Tibial nerve (tissue), 3 donors: Measurements from ENCODE around the gene CLN6.

Source experiments
- POLR2A ChIP-seq, 2 donors: fragments of 450-650 bp; IDR thresholded peaks; one replicate each; pipeline ENCODE4 v1.6.1; 2017; ENCODE audit warnings: antibody characterized with exemption in 2 of 2, mild to moderate bottlenecking in 2 of 2, moderate library complexity in 2 of 2
- TF ChIP-seq, protein P1 (sequence below), 5 experiments: fragments of 200-600 bp in 3 of 5; fragments of 450-650 bp in 2 of 5; sonication (generic) in 3 of 5; IDR thresholded peaks; one replicate each; pipeline ENCODE4 v1.5.1; 2016 to 2019; ENCODE audit warnings: antibody characterized with exemption in 5 of 5, mild to moderate bottlenecking in 3 of 5, moderate library complexity in 2 of 5

DNA sequence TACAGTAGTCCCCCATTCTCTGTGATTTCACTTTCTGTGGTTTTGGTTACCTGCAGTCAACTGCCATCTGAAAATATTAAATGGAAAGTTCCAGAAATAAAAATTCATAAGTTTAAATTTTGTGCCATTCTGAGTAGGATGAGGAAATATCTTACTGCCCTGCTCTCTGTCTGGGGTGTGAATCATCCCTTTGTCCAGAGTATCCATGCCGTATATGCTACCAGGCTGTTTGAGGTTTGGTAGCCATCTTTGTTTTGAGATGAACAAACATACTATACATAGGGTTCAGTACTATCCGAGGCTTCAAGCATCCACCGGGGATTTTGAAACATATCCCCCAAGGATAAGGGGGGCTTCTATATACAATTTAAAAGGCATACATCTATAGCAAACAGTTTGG is 31.7 kb upstream of the CLN6 start:
- TF ChIP-seq, protein P1, sequence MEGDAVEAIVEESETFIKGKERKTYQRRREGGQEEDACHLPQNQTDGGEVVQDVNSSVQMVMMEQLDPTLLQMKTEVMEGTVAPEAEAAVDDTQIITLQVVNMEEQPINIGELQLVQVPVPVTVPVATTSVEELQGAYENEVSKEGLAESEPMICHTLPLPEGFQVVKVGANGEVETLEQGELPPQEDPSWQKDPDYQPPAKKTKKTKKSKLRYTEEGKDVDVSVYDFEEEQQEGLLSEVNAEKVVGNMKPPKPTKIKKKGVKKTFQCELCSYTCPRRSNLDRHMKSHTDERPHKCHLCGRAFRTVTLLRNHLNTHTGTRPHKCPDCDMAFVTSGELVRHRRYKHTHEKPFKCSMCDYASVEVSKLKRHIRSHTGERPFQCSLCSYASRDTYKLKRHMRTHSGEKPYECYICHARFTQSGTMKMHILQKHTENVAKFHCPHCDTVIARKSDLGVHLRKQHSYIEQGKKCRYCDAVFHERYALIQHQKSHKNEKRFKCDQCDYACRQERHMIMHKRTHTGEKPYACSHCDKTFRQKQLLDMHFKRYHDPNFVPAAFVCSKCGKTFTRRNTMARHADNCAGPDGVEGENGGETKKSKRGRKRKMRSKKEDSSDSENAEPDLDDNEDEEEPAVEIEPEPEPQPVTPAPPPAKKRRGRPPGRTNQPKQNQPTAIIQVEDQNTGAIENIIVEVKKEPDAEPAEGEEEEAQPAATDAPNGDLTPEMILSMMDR (IDR thresholded peaks at IDR 0.05) = no peak
- no peak for TF ChIP-seq POLR2A (IDR thresholded peaks at IDR 0.05)
